K562 (cell line): Measurements from ENCODE around the gene MACROD2. TPM values are rescaled to one million over a fixed set of nuclear protein-coding genes. Genes with fewer than 3 reads are reported as not detected.

Experiments used
- ATAC-seq: fragments of 200-7000 bp; cut with Tn5 transposase; 3 replicates; pipeline ENCODE4 v1.9.1; 2020; ENCODE audit warnings: moderate library complexity
- BruUV-seq: library from RNA; stranded (reverse); fragments of 400-500 nt; replicated peaks from 2 replicates; lab custom pipeline; 2021; lab: Mats Ljungman, UMichigan
- CTCF ChIA-PET: fragments of 300-600 bp; formaldehyde crosslinking; extraction: SDS; loops from one replicate; lab custom pipeline; 2021; ENCODE audit warnings: low intra/inter-chr PET ratio; lab: Yijun Ruan, JAX
- POLR2A ChIA-PET: fragments of 300-600, 350-650 bp; sonication (Branson Sonifier 250); formaldehyde crosslinking; extraction: SDS; loops from one replicate; lab custom pipeline; 2021; ENCODE audit warnings: antibody characterized with exemption, inconsistent platforms; lab: Yijun Ruan, JAX
- DNase-seq, 4 experiments: peaks; one replicate each; pipeline versions ENCODE4 v3.0.0 to v3.0.0-alpha.2; 2011 to 2018; ENCODE audit warnings: low spot score in 3 of 4, mixed read lengths in 3 of 4; ENCODE audit errors: extremely low read depth in 1 of 4
- FAIRE-seq: peaks from 2 replicates; lab custom pipeline; 2011; peaks lifted over from hg19 to GRCh38; lab: Jason Lieb, UNC
- H2AFZ ChIP-seq: 2 replicates; pipeline ENCODE4 v1.6.0; 2011; ENCODE audit warnings: low read depth, low read length, control low read depth, inconsistent platforms
- H3K27ac ChIP-seq: fragments of 200-600 bp; 3 replicates; pipeline ENCODE4 v1.8.0; 2011; ENCODE audit warnings: low read depth, mild to moderate bottlenecking, control low read depth, inconsistent platforms, low read length, moderate library complexity, mixed read lengths; ENCODE audit errors: extremely low read depth
- H3K27me3 ChIP-seq, 2 experiments: fragments of 300-600 bp in 1 of 2; 2 replicates in 1 of 2; 3 replicates in 1 of 2; pipeline versions ENCODE4 v1.6.0 to v1.8.0; 2011; ENCODE audit warnings: inconsistent platforms in 2 of 2, low read length in 2 of 2, mild to moderate bottlenecking in 1 of 2, mixed read lengths in 1 of 2, moderate library complexity in 1 of 2; ENCODE audit not compliant: control insufficient read depth in 2 of 2, insufficient read depth in 2 of 2
- H3K36me3 ChIP-seq: fragments of 300-600 bp; 3 replicates; pipeline ENCODE4 v1.8.0; 2011; ENCODE audit warnings: mild to moderate bottlenecking, low read length, inconsistent platforms; ENCODE audit not compliant: control insufficient read depth, insufficient read depth
- H3K4me1 ChIP-seq, 2 experiments: fragments of 200-600 bp in 1 of 2; replicated peaks in 1 of 2; 2 replicates in 1 of 2; 3 replicates in 1 of 2; pipeline versions ENCODE4 v1.5.1 to v1.8.0; 2011; ENCODE audit warnings: inconsistent platforms in 2 of 2, low read length in 2 of 2, mild to moderate bottlenecking in 1 of 2, mixed read lengths in 1 of 2, moderate library complexity in 1 of 2; ENCODE audit not compliant: control insufficient read depth in 2 of 2, insufficient read depth in 2 of 2
- H3K4me2 ChIP-seq: 2 replicates; pipeline ENCODE4 v1.6.1; 2011; ENCODE audit warnings: low read length, control low read depth, inconsistent platforms, mixed read lengths; ENCODE audit not compliant: insufficient read depth
- H3K4me3 ChIP-seq: fragments of 200-600 bp; sonication (generic), shearing (Covaris generic); 2 replicates; pipeline ENCODE4 v1.5.1; 2016; ENCODE audit warnings: control low read depth, inconsistent platforms
- H3K79me2 ChIP-seq: fragments of 200-600 bp; 3 replicates; pipeline ENCODE4 v1.8.0; 2011; ENCODE audit warnings: low read length, inconsistent platforms; ENCODE audit not compliant: control insufficient read depth, insufficient read depth
- H3K9ac ChIP-seq, 2 experiments: 2 replicates each; pipeline versions ENCODE4 v1.6.0 to v1.6.1; 2011; ENCODE audit warnings: low read depth in 2 of 2, low read length in 2 of 2, control low read depth in 1 of 2, inconsistent platforms in 1 of 2, mild to moderate bottlenecking in 1 of 2, mixed read lengths in 1 of 2; ENCODE audit not compliant: insufficient read depth in 1 of 2
- H3K9me1 ChIP-seq: one replicate; pipeline ENCODE4 v1.6.0; 2011; ENCODE audit warnings: inconsistent platforms, mild to moderate bottlenecking, low read length, moderate library complexity; ENCODE audit not compliant: control insufficient read depth, insufficient read depth
- H3K9me3 ChIP-seq: replicated peaks from 2 replicates; pipeline ENCODE4 v1.5.1; 2011; ENCODE audit warnings: low read depth, low read length, inconsistent platforms; ENCODE audit not compliant: control insufficient read depth, insufficient read depth
- H4K20me1 ChIP-seq: replicated peaks from 2 replicates; pipeline ENCODE4 v1.6.1; 2011; ENCODE audit warnings: low read length, inconsistent platforms, mixed read lengths; ENCODE audit not compliant: control insufficient read depth, insufficient read depth
- NR2C1 ChIP-seq, 2 experiments: fragments of 450-650 bp; IDR thresholded peaks; 2 replicates each; pipeline ENCODE4 v1.6.1; 2017; ENCODE audit warnings: mild to moderate bottlenecking in 2 of 2, antibody characterized with exemption in 1 of 2, inconsistent platforms in 1 of 2, missing compliant biosample characterization in 1 of 2, missing genetic modification characterization in 1 of 2
- SREBF1 ChIP-seq: fragments of 150-350 bp; IDR thresholded peaks from 2 replicates; pipeline ENCODE4 v1.6.1; 2014; ENCODE audit warnings: antibody characterized with exemption, low read depth, low read length, borderline replicate concordance
- SREBF2 ChIP-seq: sonication (generic); formaldehyde crosslinking; IDR thresholded peaks from 2 replicates; pipeline ENCODE4 v1.4.0; 2020; ENCODE audit warnings: mild to moderate bottlenecking, missing genetic modification reagents
- TBL1XR1 ChIP-seq, 2 experiments: IDR thresholded peaks; 2 replicates each; pipeline ENCODE4 v1.6.1; 2012; ENCODE audit warnings: improper control_type of control experiment in 2 of 2, low read length in 2 of 2, mild to moderate bottlenecking in 1 of 2
- ZFX ChIP-seq: sonication (generic); formaldehyde crosslinking; IDR thresholded peaks from 2 replicates; pipeline ENCODE4 v1.8.0; 2022; ENCODE audit warnings: mild to moderate bottlenecking, missing genetic modification reagents, moderate library complexity
- ZNF354B ChIP-seq: fragments of 250-450 bp; sonication (Bioruptor Pico); IDR thresholded peaks from 2 replicates; pipeline ENCODE4 v1.4.0; 2020
- ZNF41 ChIP-seq: fragments of 250-450 bp; sonication (Bioruptor Pico); conservative IDR thresholded peaks from 2 replicates; pipeline ENCODE4 v1.4.0; 2020; ENCODE audit warnings: mild to moderate bottlenecking
- WGBS: fragments of 100-300 bp; shearing (Covaris generic); methylation state at CpG from one replicate; pipeline ENCODE4 v1.1.6; 2016; ENCODE audit warnings: low coverage, mixed read lengths; ENCODE audit not compliant: insufficient coverage; ENCODE audit errors: missing lambda C conversion rate; 5-methylcytosine and 5-hydroxymethylcytosine counted together
- in situ Hi-C: fragments of 300-500 bp; cut with MboI; formaldehyde crosslinking; loops from 4 replicates; pipeline ENCODE4 v1.15.0; 2018; ENCODE audit warnings: inconsistent platforms, mixed read lengths
- intact Hi-C: fragments of 100-400 bp; cut with micrococcal nuclease; formaldehyde crosslinking; loops from 2 replicates; pipeline ENCODE4 v1.14.2; 2022
- polyA plus RNA-seq, 8 experiments: library from polyadenylated mRNA; depleted of rRNA in 4 of 8; stranded (reverse) in 5 of 8; unstranded in 3 of 8; fragments of >200 nt; fragmentation: Nextera tagmentation in 2 of 8; fragmentation: Illumina TruSeq in 1 of 8; extraction: Ambion mirVana in 2 of 8; extraction: Trizol in 1 of 8; gene quantifications; 2 replicates each; pipeline versions ENCODE4 v1.2.1 to v1.2.3, GENCODE V29; 2011 to 2014; ENCODE audit warnings: inconsistent platforms in 1 of 8, missing spikeins in 1 of 8
- total RNA-seq, 7 experiments: library from RNA; depleted of rRNA in 6 of 7; stranded (reverse); fragments of >200 nt in 6 of 7; fragmentation: Illumina TruSeq in 2 of 7; extraction: Trizol in 2 of 7; gene quantifications; 2 replicates each; pipeline versions ENCODE4 v1.2.1 to v1.2.3, GENCODE V29; 2011 to 2021; ENCODE audit warnings: low replicate concordance in 1 of 7
- TF ChIP-seq, protein P1 (sequence below): sonication (generic); formaldehyde crosslinking; IDR thresholded peaks from 2 replicates; pipeline ENCODE4 v1.8.0; 2022; ENCODE audit warnings: missing genetic modification reagents, mild to moderate bottlenecking, moderate library complexity, borderline replicate concordance
- TF ChIP-seq, protein P2 (sequence below): fragments of 450-650 bp; IDR thresholded peaks from 2 replicates; pipeline ENCODE4 v1.6.1; 2016; ENCODE audit warnings: borderline replicate concordance

The MACROD2 gene
- total and polyA plus RNA-seq, 9 of the 15 experiments (the other 6 are each of a cell fraction or from before 2014, with no cell fraction given): not detected

DNA sequence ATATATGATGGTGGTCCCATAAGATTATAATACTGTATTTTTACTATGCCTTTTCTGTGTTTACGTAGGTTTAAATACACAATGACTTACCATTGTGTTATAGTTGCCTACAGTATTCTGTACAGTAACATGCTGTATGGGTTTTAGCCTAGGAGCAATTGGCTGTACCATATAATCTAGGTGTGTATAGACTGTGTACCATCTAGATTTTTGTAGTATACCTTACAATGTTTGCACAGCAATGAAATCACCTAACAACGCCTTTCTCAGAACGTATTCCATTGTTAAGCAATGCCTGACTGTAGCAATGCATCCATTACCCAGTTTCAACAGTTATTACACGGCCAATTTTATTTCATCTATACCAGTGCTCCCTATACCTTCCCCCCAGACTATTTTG, 10.7 kb downstream of the MACROD2 start:
- Histone ChIP-seq H3K4me1 (no peaks in the 10 kb centered on the region), H3K27ac (no peak overlapping the region), H2AFZ (no peak overlapping the region), H3K9me1 (no peaks in the 10 kb centered on the region), H3K4me3 (no peak overlapping the region), H4K20me1 (no peaks in the 10 kb centered on the region), H3K9ac (no peak overlapping the region), H3K27me3 (no peaks in the 10 kb centered on the region), H3K9me3 (no peaks in the 10 kb centered on the region), H3K36me3 (no peaks in the 10 kb centered on the region), H3K4me2 (no peak overlapping the region), H3K79me2 (no peaks in the 10 kb centered on the region)
- CTCF ChIA-PET: no interaction called here
- intact Hi-C loops: no loop called here
- no TSS peak for BruUV-seq
- POLR2A ChIA-PET: no interaction called here
- in situ Hi-C loops: no loop called here
- DNase-seq (no peak), ATAC-seq (no peak), FAIRE-seq (no peak)
- no peak for TF ChIP-seq NR2C1 (IDR thresholded peaks at IDR 0.05)
- TF ChIP-seq NR2C1 (tag; IDR thresholded peaks at IDR 0.05): no peak
- no peak for TF ChIP-seq TBL1XR1 (IDR thresholded peaks at IDR 0.05; ENCODE audit: low read length in 2 of 2)
- no peak for TF ChIP-seq ZNF354B
- no peak for TF ChIP-seq ZFX
- no peak for TF ChIP-seq ZNF41
- TF ChIP-seq, protein P1, sequence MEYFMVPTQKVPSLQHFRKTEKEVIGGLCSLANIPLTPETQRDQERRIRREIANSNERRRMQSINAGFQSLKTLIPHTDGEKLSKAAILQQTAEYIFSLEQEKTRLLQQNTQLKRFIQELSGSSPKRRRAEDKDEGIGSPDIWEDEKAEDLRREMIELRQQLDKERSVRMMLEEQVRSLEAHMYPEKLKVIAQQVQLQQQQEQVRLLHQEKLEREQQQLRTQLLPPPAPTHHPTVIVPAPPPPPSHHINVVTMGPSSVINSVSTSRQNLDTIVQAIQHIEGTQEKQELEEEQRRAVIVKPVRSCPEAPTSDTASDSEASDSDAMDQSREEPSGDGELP: no peak
- TF ChIP-seq, protein P2, sequence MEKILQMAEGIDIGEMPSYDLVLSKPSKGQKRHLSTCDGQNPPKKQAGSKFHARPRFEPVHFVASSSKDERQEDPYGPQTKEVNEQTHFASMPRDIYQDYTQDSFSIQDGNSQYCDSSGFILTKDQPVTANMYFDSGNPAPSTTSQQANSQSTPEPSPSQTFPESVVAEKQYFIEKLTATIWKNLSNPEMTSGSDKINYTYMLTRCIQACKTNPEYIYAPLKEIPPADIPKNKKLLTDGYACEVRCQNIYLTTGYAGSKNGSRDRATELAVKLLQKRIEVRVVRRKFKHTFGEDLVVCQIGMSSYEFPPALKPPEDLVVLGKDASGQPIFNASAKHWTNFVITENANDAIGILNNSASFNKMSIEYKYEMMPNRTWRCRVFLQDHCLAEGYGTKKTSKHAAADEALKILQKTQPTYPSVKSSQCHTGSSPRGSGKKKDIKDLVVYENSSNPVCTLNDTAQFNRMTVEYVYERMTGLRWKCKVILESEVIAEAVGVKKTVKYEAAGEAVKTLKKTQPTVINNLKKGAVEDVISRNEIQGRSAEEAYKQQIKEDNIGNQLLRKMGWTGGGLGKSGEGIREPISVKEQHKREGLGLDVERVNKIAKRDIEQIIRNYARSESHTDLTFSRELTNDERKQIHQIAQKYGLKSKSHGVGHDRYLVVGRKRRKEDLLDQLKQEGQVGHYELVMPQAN: no peak
- no peak for TF ChIP-seq SREBF1
- no peak for TF ChIP-seq SREBF2
- WGBS: 0% methylated on average over 4 of the region's 4 CpGs
